H1 (cell line): ENCODE measurements around the gene CDHR5. TPM values are rescaled to one million over a fixed set of nuclear protein-coding genes. Genes with fewer than 3 reads are reported as not detected.

Experiments
- CTCF ChIA-PET: fragments of 300-600 bp; sonication (Branson Sonifier 250); formaldehyde crosslinking; loops from one replicate; lab custom pipeline; 2021; ENCODE audit not compliant: partially characterized antibody; lab: Charles Lee
- POLR2A ChIA-PET: fragments of 300-600 bp; sonication (Branson Sonifier 250); formaldehyde crosslinking; loops from one replicate; lab custom pipeline; 2021; ENCODE audit warnings: inconsistent platforms; ENCODE audit not compliant: partially characterized antibody; lab: Charles Lee
- DNase-seq, 2 experiments: peaks; one replicate each; pipeline versions ENCODE4 v3.0.0 to v3.0.0-alpha.2; 2010 to 2022; ENCODE audit warnings: low spot score in 2 of 2, low read depth in 1 of 2, mixed read lengths in 1 of 2
- FAIRE-seq: peaks from 2 replicates; lab custom pipeline; 2011; peaks lifted over from hg19 to GRCh38; lab: Jason Lieb, UNC
- H2AFZ ChIP-seq: 2 replicates; pipeline ENCODE4 v1.8.1; 2012; ENCODE audit warnings: low read length, inconsistent platforms
- H2AK5ac ChIP-seq: 2 replicates; pipeline ENCODE4 v1.6.1; 2013; ENCODE audit warnings: low read depth, low read length
- H2BK120ac ChIP-seq: replicated peaks from 2 replicates; pipeline ENCODE3; 2013; ENCODE audit warnings: low read depth, low read length, inconsistent platforms
- H2BK12ac ChIP-seq: 2 replicates; pipeline ENCODE4 v1.6.1; 2013; ENCODE audit warnings: low read depth, low read length
- H2BK15ac ChIP-seq: 2 replicates; pipeline ENCODE4 v1.6.1; 2013; ENCODE audit warnings: low read length
- H2BK20ac ChIP-seq: 2 replicates; pipeline ENCODE4 v1.6.1; 2013; ENCODE audit warnings: low read length
- H2BK5ac ChIP-seq: 2 replicates; pipeline ENCODE4 v1.6.1; 2013; ENCODE audit warnings: low read depth, low read length
- H3K14ac ChIP-seq: 2 replicates; pipeline ENCODE4 v1.6.1; 2013; ENCODE audit warnings: inconsistent platforms; ENCODE audit not compliant: insufficient read length
- H3K18ac ChIP-seq: 2 replicates; pipeline ENCODE4 v1.6.1; 2013; ENCODE audit warnings: low read length; ENCODE audit errors: extremely low read depth
- H3K23ac ChIP-seq: 2 replicates; pipeline ENCODE4 v1.6.1; 2013; ENCODE audit warnings: inconsistent platforms; ENCODE audit not compliant: insufficient read length
- H3K23me2 ChIP-seq: 2 replicates; pipeline ENCODE4 v1.6.1; 2013; ENCODE audit warnings: low read depth, low read length
- H3K27ac ChIP-seq: 2 replicates; pipeline ENCODE4 v1.6.1; 2011; ENCODE audit warnings: low read depth, low read length, inconsistent platforms
- H3K27me3 ChIP-seq, 4 experiments: replicated peaks in 1 of 4; 1 replicate in 1 of 4; 2 replicates in 3 of 4; pipeline versions ENCODE4 v1.6.1 to v1.8.1; 2011 to 2013; ENCODE audit warnings: low read length in 3 of 4, mild to moderate bottlenecking in 3 of 4, inconsistent platforms in 2 of 4, mixed read lengths in 2 of 4, moderate library complexity in 1 of 4; ENCODE audit not compliant: control insufficient read depth in 3 of 4, insufficient read depth in 3 of 4; ENCODE audit errors: extremely low read depth in 1 of 4
- H3K36me3 ChIP-seq, 4 experiments: 2 replicates each; pipeline versions ENCODE4 v1.6.1 to v1.8.1; 2011 to 2013; ENCODE audit warnings: mild to moderate bottlenecking in 4 of 4, low read length in 3 of 4, moderate library complexity in 2 of 4, control low read depth in 1 of 4, inconsistent platforms in 1 of 4; ENCODE audit not compliant: insufficient read depth in 4 of 4, control insufficient read depth in 2 of 4
- H3K4ac ChIP-seq: replicated peaks from 2 replicates; pipeline ENCODE3; 2013; ENCODE audit warnings: low read length, low read depth, mixed read lengths, inconsistent platforms; ENCODE audit not compliant: insufficient read length
- H3K4me1 ChIP-seq, 4 experiments: replicated peaks in 1 of 4; 1 replicate in 1 of 4; 2 replicates in 3 of 4; pipeline versions ENCODE4 v1.6.1 to v1.8.1; 2011 to 2013; ENCODE audit warnings: low read length in 3 of 4, inconsistent platforms in 2 of 4, mixed read lengths in 1 of 4; ENCODE audit not compliant: insufficient read depth in 4 of 4, control insufficient read depth in 3 of 4
- H3K4me2 ChIP-seq, 2 experiments: 2 replicates each; pipeline versions ENCODE4 v1.6.1 to v1.8.1; 2011 to 2013; ENCODE audit warnings: low read depth in 2 of 2, low read length in 2 of 2, control low read depth in 1 of 2, inconsistent platforms in 1 of 2, mild to moderate bottlenecking in 1 of 2; ENCODE audit not compliant: insufficient read depth in 1 of 2
- H3K4me3 ChIP-seq, 4 experiments: fragments of 200-600, 300-600 bp in 1 of 4; sonication (generic), shearing (Covaris generic), sonication (Bioruptor Twin) in 1 of 4; 2 replicates each; pipeline versions ENCODE4 v1.5.1 to v1.8.1; 2011 to 2016; ENCODE audit warnings: low read length in 4 of 4, low read depth in 3 of 4, control low read depth in 2 of 4, inconsistent platforms in 2 of 4, mild to moderate bottlenecking in 2 of 4, mixed read lengths in 1 of 4, moderate library complexity in 1 of 4; ENCODE audit not compliant: insufficient read depth in 2 of 4; ENCODE audit errors: extremely low read depth in 1 of 4
- H3K56ac ChIP-seq: replicated peaks from 2 replicates; pipeline ENCODE3; 2013; ENCODE audit warnings: low read depth, mild to moderate bottlenecking, mixed read lengths, low read length, inconsistent platforms; ENCODE audit not compliant: insufficient read length
- H3K79me1 ChIP-seq: 2 replicates; pipeline ENCODE4 v1.6.1; 2013; ENCODE audit warnings: low read depth, low read length, control low read depth
- H3K79me2 ChIP-seq, 2 experiments: 2 replicates each; pipeline versions ENCODE4 v1.6.1 to v1.8.1; 2012 to 2013; ENCODE audit warnings: low read length in 2 of 2, mild to moderate bottlenecking in 2 of 2, inconsistent platforms in 1 of 2; ENCODE audit not compliant: insufficient read depth in 2 of 2, control insufficient read depth in 1 of 2
- H3K9ac ChIP-seq, 4 experiments: replicated peaks in 1 of 4; 1 replicate in 1 of 4; 2 replicates in 3 of 4; pipeline versions ENCODE4 v1.6.1 to v1.8.1; 2011 to 2013; ENCODE audit warnings: low read depth in 3 of 4, low read length in 3 of 4, control low read depth in 2 of 4, mild to moderate bottlenecking in 2 of 4, moderate library complexity in 2 of 4, inconsistent platforms in 1 of 4; ENCODE audit errors: extremely low read depth in 1 of 4
- H3K9me3 ChIP-seq, 2 experiments: 2 replicates each; pipeline versions ENCODE4 v1.6.1 to v1.8.1; 2012 to 2013; ENCODE audit warnings: mild to moderate bottlenecking in 2 of 2, moderate library complexity in 2 of 2, control low read depth in 1 of 2, inconsistent platforms in 1 of 2, low read depth in 1 of 2, low read length in 1 of 2, mixed read lengths in 1 of 2; ENCODE audit not compliant: insufficient read depth in 2 of 2
- H4K20me1 ChIP-seq, 2 experiments: replicated peaks in 1 of 2; 2 replicates each; pipeline versions ENCODE3 to v1.8.1; 2011 to 2013; ENCODE audit warnings: inconsistent platforms in 2 of 2, low read length in 2 of 2, mild to moderate bottlenecking in 1 of 2; ENCODE audit not compliant: insufficient read depth in 2 of 2, control insufficient read depth in 1 of 2
- H4K5ac ChIP-seq: 2 replicates; pipeline ENCODE4 v1.6.1; 2013; ENCODE audit warnings: low read length, low read depth, mixed read lengths, inconsistent platforms; ENCODE audit not compliant: insufficient read length
- H4K8ac ChIP-seq: 2 replicates; pipeline ENCODE4 v1.8.0; 2013; ENCODE audit warnings: mild to moderate bottlenecking, moderate library complexity, low read length, inconsistent platforms; ENCODE audit not compliant: insufficient read depth; ENCODE audit errors: extremely low read depth
- H4K91ac ChIP-seq: replicated peaks from 2 replicates; pipeline ENCODE3; 2013; ENCODE audit warnings: low read length, mixed read lengths, inconsistent platforms; ENCODE audit not compliant: insufficient read length
- RNF2 ChIP-seq: fragments of 200-900, 300-1000 bp; sonication (generic); IDR thresholded peaks from 2 replicates; pipeline ENCODE4 v1.7.1; 2016; ENCODE audit warnings: borderline replicate concordance, low read depth, mild to moderate bottlenecking, antibody characterized with exemption, low read length; ENCODE audit not compliant: poor library complexity, severe bottlenecking; ENCODE audit errors: missing control alignments
- YY1 ChIP-seq: IDR thresholded peaks from 2 replicates; pipeline ENCODE4 v1.6.1; 2011; ENCODE audit warnings: low read depth, mild to moderate bottlenecking, low read length
- WGBS, 2 experiments: shearing (Covaris generic) in 1 of 2; methylation state at CpG; one replicate each; pipeline versions ENCODE4 v1.1.6 to v1.1.7; 2013 to 2015; ENCODE audit warnings: low lambda C conversion rate in 2 of 2, mixed read lengths in 2 of 2, inconsistent platforms in 1 of 2, low coverage in 1 of 2, missing lambda C conversion rate in 1 of 2; ENCODE audit not compliant: insufficient replicate concordance in 2 of 2, insufficient coverage in 1 of 2, insufficient read length in 1 of 2; ENCODE audit errors: extremely low coverage in 1 of 2, missing lambda C conversion rate in 1 of 2; 5-methylcytosine and 5-hydroxymethylcytosine counted together
- polyA plus RNA-seq, 7 experiments: library from polyadenylated mRNA; depleted of rRNA in 3 of 7; stranded (reverse) in 5 of 7; unstranded in 2 of 7; fragments of >200 nt in 5 of 7; fragments of 200-250 nt in 2 of 7; gene quantifications; 1 replicate in 5 of 7; 2 replicates in 1 of 7; 4 replicates in 1 of 7; pipeline versions ENCODE4 v1.2.1 to v1.2.3, GENCODE V29; 2011 to 2013; ENCODE audit warnings: missing spikeins in 2 of 7, mixed read lengths in 2 of 7
- total RNA-seq: library from RNA; stranded (reverse); fragmentation: NEBNext Ultra II Directional; extraction: Animal tissue kit (Norgen Biotek cat#: 25700); gene quantifications from 2 replicates; pipeline ENCODE4 v1.2.1, GENCODE V29; 2021

Gene CDHR5
- total and polyA plus RNA-seq, 2 of the 8 experiments (the other 6 are each of a cell fraction or from before 2014, with no cell fraction given) = not detected

DNA sequence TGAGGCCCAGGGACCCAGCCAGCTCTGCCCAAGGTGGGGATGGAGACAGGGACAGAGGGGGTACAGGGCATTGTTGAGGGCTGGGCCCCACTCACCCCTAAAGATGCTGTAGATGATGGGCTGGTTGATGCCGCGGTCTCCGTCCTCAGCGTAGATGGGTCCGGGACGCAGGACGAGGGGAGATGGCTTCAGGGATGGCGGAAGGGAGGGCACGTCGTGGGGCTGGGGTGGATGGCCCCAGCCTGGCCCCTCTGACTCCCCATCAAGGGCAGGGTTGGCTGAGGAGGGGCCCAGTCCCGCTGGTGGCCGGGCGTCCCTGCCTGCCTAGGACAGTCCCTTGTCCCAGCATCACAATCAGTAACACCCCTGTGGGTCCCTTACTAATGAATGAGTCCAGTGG is 4.6 kb downstream of the CDHR5 start:
- peaks cover 0 to 5% (median 0%) of the 10 kb centered on the region in 4 experiments; a peak in 3 of 7 replicates for H3K4me1 ChIP-seq
- H3K27me3 ChIP-seq = no peaks in the 10 kb centered on the region
- no peak overlapping the region for H3K4ac ChIP-seq
- no peak overlapping the region for H3K18ac ChIP-seq
- H3K14ac ChIP-seq = no peak overlapping the region
- no peak overlapping the region for H3K23ac ChIP-seq
- POLR2A ChIA-PET = interaction anchor here (0.5 to 1.3 kb wide), 3 partner anchors 18 to 166 kb away, joined by 3 read pairs; no protein-coding TSS in a partner anchor
- no peak for DNase-seq
- no peak overlapping the region for H2BK120ac ChIP-seq
- FAIRE-seq = no peak
- H4K5ac ChIP-seq = no peak overlapping the region
- H4K91ac ChIP-seq = no peak overlapping the region
- no peak overlapping the region for H4K8ac ChIP-seq
- no peaks in the 10 kb centered on the region for H3K79me2 ChIP-seq
- no peak overlapping the region for H2BK15ac ChIP-seq
- H3K23me2 ChIP-seq = peaks cover 2% of the 10 kb centered on the region; the same call in 1 of the 2 replicates
- no peak overlapping the region for H2BK12ac ChIP-seq
- no peak overlapping the region for H3K56ac ChIP-seq
- TF ChIP-seq RNF2 = no peak
- no peak for TF ChIP-seq YY1
- no peaks in the 10 kb centered on the region for H3K79me1 ChIP-seq
- no peaks in the 10 kb centered on the region for H3K36me3 ChIP-seq
- H2BK5ac ChIP-seq = no peak overlapping the region
- no peaks in the 10 kb centered on the region for H3K9me3 ChIP-seq
- no peak overlapping the region for H3K4me2 ChIP-seq
- H3K4me3 ChIP-seq = no peak overlapping the region
- H3K27ac ChIP-seq = no peak overlapping the region
- H2AFZ ChIP-seq = no peak overlapping the region
- CTCF ChIA-PET = no interaction called here
- no peak overlapping the region for H3K9ac ChIP-seq
- no peak overlapping the region for H2AK5ac ChIP-seq
- H2BK20ac ChIP-seq = no peak overlapping the region
- peaks cover 2 to 9% of the 10 kb centered on the region in 2 experiments for H4K20me1 ChIP-seq
- WGBS, 2 experiments = 96% methylated on average over 3 of the region's 13 CpGs; no CpG with 5 or more reads in 1 of the 2 experiments
